ENCODE measurements around the gene SNAP25.

SNAP25 gene

DNA sequence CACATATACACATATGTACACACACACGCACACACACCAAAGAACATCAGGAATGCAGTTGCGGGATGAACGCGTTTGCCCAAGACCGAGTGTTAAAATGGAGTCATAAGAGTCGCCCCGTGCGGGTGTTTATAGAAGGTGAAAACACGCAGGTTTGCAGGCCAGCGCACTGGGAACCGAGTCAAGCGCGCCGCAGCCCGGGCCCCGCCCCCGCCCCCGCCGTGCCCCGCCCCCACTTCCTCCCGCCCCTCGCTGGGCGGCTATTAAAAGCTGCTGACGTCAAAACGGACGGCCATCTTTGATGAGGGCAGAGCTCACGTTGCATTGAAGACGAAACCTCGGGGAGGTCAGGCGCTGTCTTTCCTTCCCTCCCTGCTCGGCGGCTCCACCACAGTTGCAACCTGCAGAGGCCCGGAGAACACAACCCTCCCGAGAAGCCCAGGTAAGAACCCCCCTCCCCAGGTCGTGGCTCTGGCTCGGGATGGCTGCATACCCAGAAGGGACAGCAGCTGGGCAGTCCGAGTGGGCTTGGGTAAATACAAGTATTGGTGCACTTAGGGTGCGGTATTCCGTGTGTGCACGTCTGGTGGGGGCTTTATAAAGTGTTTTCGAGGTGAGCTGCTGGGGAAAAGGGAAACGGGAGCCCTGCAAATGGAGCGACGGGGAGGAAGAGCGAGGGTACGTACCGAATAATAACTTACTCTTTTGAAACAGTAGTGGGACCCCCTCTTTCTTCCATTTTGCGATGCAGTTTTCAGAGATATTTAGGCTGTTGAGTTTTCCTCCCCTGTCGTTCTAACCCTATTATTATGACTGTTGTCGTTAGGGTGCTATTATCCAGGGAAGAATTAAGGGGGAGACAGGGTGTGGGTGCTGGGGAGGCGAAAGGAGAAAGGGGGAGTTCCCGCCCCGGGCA, at the start of gene SNAP25:
Gene SNAP25, plus strand, starts transcription at position 295 of the 916 bp plus-strand sequence. CDS start 56,662 bp downstream, outside the sequence.
- DNase-seq = peak; percentile 59

DNA sequence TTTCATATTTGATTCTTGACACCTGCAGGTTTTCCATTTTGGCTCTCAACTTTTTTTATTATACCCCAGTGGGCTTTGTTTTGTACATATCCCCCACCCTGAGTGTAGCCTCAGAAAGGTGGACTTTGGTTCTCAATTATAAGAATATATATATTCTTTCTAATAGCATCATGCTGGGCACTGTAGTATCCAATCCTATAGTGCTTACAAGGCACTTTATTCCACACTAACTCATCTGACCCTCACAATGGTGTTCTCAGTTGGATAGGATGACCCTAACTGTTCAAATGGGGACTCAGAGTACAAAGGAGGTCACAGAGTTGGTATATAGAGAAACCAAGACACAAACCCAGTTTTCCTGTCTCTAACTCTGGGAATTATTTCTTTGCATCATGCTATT, 48.9 kb upstream of the SNAP25 start:
- DNase-seq = no peak

- DNase-seq = no peak
These were observed 48.4 kb upstream of the SNAP25 start for GRCh38 chr20:10170261-10170660.

GRCh38 chr20:10171864-10172751, 46.5 kb upstream of the SNAP25 start:
- DNase-seq = no peak

DNA sequence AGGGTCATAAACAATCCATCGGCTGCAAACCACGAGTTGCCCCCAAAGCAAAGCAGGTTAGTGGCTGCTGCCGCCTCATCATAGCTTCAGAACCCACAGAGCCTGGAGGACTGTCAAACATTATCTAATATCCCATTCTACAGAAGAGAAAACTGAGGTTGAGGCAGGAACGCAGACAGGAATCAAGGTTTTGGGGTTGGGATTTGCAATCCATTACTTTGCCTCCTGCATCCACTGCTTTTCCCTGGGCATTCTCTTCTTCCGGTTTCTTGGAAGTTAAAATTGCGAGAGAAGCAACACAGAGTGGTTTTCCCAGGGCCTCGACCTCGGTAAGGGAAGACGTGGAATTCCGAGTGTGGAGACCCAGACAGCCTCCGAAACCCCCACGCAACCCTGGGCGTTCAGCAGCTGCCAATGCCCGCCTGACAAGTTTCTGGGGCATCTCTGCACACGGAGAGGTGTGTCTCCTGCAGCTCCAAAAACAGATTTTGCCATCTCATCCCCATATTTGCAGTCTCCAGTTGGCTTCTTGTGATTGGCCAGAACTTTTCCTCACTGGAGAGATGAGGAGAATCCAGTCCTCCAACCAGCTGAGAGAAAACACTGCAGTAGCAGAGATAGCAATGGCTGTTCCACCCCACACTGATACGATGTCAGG, 45.5 kb upstream of the SNAP25 start:
- DNase-seq = no peak

DNA sequence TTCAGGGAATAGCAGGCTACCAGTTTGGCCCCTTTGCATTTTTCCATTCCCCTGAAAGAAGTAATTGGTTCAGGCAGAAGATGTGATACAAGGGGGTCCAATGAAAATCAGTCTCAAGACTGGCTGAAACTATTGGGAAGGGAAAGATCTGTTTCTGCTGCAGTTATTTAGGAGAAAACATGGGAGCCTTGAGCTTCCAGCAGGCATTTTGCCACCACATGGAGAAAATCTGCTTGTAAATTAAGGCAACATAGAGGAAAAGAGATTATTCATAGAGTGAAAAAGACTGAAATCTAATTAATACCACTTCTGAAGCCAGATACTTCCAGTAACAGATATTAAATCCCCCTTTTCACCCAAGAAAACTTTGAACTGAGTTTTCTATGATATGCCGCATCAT, 44.2 kb upstream of the SNAP25 start:
- no peak for DNase-seq

DNA sequence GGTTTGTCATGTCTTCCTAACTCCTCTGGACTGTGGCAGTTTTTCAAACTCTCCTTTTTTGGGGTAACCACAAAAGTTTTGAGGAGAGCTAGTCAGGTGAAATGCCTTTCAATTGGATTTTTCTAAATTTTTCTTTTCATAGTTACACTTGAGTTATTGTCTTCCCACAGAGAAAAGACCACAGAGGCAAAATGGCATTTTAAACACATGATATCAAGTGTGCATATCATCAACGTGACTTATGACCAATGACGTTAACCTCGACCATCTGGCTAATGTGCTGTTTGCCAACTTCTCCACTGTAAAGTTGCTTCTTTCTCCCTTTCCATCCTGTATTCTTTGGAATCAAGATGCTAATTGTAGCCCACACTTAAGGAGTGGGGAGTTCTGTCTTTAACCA, 41.3 kb upstream of the SNAP25 start:
- no peak for DNase-seq

- DNase-seq = no peak
These were observed 40.5 kb upstream of the SNAP25 start for GRCh38 chr20:10178091-10178490.

- no peak for DNase-seq
These were observed 39.8 kb upstream of the SNAP25 start for GRCh38 chr20:10178727-10179313.

GRCh38 chr20:10179574-10180298, 38.9 kb upstream of the SNAP25 start:
- peak; percentile 2 for DNase-seq

DNA sequence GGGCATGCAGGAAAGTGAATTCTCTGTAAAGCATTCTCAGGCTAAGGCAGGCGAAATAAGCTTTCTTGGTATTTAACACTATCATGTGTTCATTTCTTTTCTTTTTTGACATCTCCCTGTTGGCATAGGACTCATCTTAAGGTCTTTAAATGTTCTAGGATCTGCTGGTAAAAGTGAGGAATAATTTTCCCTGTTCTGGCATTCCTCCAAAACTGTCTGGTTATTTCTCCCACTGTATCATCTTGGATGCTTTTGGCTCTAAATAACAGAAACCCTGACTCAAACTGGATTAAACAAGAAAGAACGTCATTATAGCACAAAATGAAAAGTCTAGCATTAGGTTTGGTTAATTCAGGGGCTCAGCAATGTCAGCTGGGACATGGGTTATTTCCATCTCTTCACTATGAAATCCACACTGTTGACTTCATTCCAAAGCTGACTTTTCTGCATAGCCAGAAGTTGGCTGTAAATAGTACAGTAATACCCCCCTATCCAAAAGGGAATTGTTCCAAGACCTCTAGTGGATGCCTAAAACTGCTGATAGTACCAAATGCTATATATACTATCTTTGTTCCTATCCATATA, 37.9 kb upstream of the SNAP25 start:
- no peak for DNase-seq

- DNase-seq = no peak
These were observed 32.7 kb upstream of the SNAP25 start for GRCh38 chr20:10185741-10186558.

- no peak for DNase-seq
These were observed 28.2 kb upstream of the SNAP25 start for GRCh38 chr20:10190456-10190855.

GRCh38 chr20:10192171-10192570, 26.5 kb upstream of the SNAP25 start:
- DNase-seq = no peak

- DNase-seq = no peak
These were observed 24.5 kb upstream of the SNAP25 start for GRCh38 chr20:10194166-10194565.

- no peak for DNase-seq
These were observed 18.3 kb upstream of the SNAP25 start for GRCh38 chr20:10200330-10200729.

DNA sequence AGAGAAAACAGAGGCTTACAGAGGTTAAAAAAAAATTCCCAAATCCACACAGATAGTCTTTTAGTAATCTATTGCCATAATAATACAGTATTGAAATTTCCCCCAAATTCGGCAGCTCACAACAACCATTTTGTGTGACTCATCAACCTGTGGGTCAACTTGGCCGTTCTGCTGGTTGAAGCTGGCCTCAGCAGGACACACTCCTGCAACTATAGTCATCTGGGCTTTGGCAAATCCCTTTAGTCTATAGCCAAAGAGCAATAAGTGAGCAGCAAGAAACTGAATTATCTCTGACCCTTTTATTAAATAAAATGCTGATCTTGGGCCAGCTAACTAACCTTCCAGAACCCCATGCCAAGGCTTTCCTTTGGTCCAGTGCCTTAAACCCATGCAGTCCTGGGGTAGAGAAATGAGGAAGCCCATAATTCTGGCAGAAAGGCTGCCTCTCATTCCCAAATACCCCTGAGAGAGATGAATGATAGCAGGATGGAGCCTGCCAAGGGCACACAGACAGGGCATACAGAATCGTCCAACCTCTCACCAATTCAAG, 17.2 kb upstream of the SNAP25 start:
- no peak for DNase-seq

DNA sequence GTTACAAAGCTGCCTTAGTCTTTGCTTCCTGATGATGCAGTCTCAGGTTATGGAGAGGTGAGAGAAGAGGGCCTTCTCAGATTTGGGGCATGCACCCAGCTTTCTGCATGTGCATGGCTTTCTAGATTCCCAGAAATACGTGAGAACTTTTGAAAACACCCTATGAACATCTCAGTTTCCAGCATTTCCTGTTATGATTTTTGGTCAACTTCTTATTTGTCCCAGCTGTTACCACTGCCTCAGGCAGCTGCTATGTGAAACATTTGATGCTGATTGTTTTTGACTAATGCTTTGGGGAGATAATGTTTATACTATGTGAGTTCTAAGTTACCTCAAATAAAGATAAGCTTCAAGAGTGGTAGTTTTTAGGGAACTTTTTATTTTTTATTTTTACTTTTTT, 9.5 kb upstream of the SNAP25 start:
- no peak for DNase-seq

GRCh38 chr20:10213526-10213925, 5.1 kb upstream of the SNAP25 start:
- DNase-seq = no peak

- no peak for DNase-seq
These were observed 2.4 kb upstream of the SNAP25 start for GRCh38 chr20:10216146-10216791.

All from MV-4-11 (cell line).